Panc1 (cell line): ENCODE results near the gene AFF3. TPM values are rescaled to one million over a fixed set of nuclear protein-coding genes. Genes with fewer than 3 reads are reported as not detected.

Source experiments
- ATAC-seq: fragments of 200-7000 bp; cut with Tn5 transposase; 2 replicates; pipeline ENCODE4 v1.9.1; 2020; ENCODE audit warnings: mild to moderate bottlenecking, moderate library complexity
- BruUV-seq: library from RNA; stranded (reverse); fragments of 400-500 nt; replicated peaks from 2 replicates; lab custom pipeline; 2021; lab: Mats Ljungman, UMichigan
- CTCF ChIA-PET: fragments of 300-600 bp; sonication (Branson Sonifier 250); formaldehyde crosslinking; loops from one replicate; lab custom pipeline; 2022; ENCODE audit warnings: antibody characterized with exemption; lab: Charles Lee
- POLR2A ChIA-PET: fragments of 300-600 bp; sonication (Branson Sonifier 250); formaldehyde crosslinking; loops from one replicate; lab custom pipeline; 2022; ENCODE audit warnings: antibody characterized with exemption; lab: Charles Lee
- DNase-seq: peaks from one replicate; pipeline ENCODE4 v3.0.0-alpha.2; 2010; ENCODE audit warnings: low read depth, low spot score
- H3K27ac ChIP-seq: 2 replicates; pipeline ENCODE4 v1.5.1; 2011; ENCODE audit warnings: mild to moderate bottlenecking, low read length, inconsistent platforms
- H3K27me3 ChIP-seq: fragments of 200-500 bp; sonication (Bioruptor generic); 2 replicates; pipeline ENCODE4 v1.6.0; 2014; ENCODE audit warnings: low read length, inconsistent platforms; ENCODE audit not compliant: control insufficient read depth, insufficient read depth
- H3K36me3 ChIP-seq: fragments of 200-500 bp; sonication (Bioruptor generic); 2 replicates; pipeline ENCODE4 v1.5.1; 2014; ENCODE audit warnings: inconsistent platforms, mild to moderate bottlenecking, low read length, moderate library complexity; ENCODE audit not compliant: control insufficient read depth, insufficient read depth
- H3K4me1 ChIP-seq: 2 replicates; pipeline ENCODE4 v1.5.1; 2011; ENCODE audit warnings: inconsistent platforms, mild to moderate bottlenecking, low read length, moderate library complexity; ENCODE audit not compliant: control insufficient read depth, insufficient read depth
- H3K4me3 ChIP-seq, 2 experiments: 2 replicates each; pipeline ENCODE4 v1.5.1; 2011 to 2012; ENCODE audit warnings: low read depth in 2 of 2, low read length in 2 of 2, mild to moderate bottlenecking in 2 of 2, inconsistent platforms in 1 of 2, moderate library complexity in 1 of 2
- H3K9me3 ChIP-seq: fragments of 200-500 bp; sonication (Bioruptor generic); 2 replicates; pipeline ENCODE4 v1.5.1; 2014; ENCODE audit warnings: low read depth, mild to moderate bottlenecking, inconsistent platforms, low read length, moderate library complexity; ENCODE audit not compliant: control insufficient read depth, insufficient read depth
- CTCF ChIP-seq: fragments of 450-650 bp; IDR thresholded peaks from 2 replicates; pipeline ENCODE4 v1.5.1; 2017; ENCODE audit warnings: mild to moderate bottlenecking
- POLR2AphosphoS5 ChIP-seq: IDR thresholded peaks from 2 replicates; pipeline ENCODE4 v1.6.1; 2012; ENCODE audit warnings: mild to moderate bottlenecking, low read depth, low read length, moderate library complexity
- REST ChIP-seq, 2 experiments: IDR thresholded peaks; 2 replicates each; pipeline ENCODE4 v1.6.1; 2011 to 2012; ENCODE audit warnings: low read depth in 2 of 2, control low read depth in 1 of 2, low read length in 1 of 2, mild to moderate bottlenecking in 1 of 2, moderate library complexity in 1 of 2; ENCODE audit not compliant: insufficient read depth in 1 of 2
- SIN3A ChIP-seq: IDR thresholded peaks from 2 replicates; pipeline ENCODE4 v1.6.1; 2012; ENCODE audit warnings: low read depth, mild to moderate bottlenecking, low read length, moderate library complexity, borderline replicate concordance; ENCODE audit not compliant: insufficient read depth
- TCF7L2 ChIP-seq: IDR thresholded peaks from 2 replicates; pipeline ENCODE4 v1.6.1; 2011; ENCODE audit warnings: mild to moderate bottlenecking, low read depth, low read length, inconsistent platforms
- in situ Hi-C: cut with HindIII; loops from 2 replicates; pipeline ENCODE4 v1.10.0; 2016; ENCODE audit warnings: low sequenced_read_pairs, low pct_unique_long_range_greater_than_20kb
- intact Hi-C: fragments of 100-400 bp; cut with micrococcal nuclease; formaldehyde crosslinking; loops from one replicate; pipeline ENCODE4 v1.10.0; 2022; ENCODE audit not compliant: unreplicated experiment
- total RNA-seq: library from RNA; stranded (reverse); gene quantifications from one replicate; pipeline ENCODE4 v1.2.1, GENCODE V29; 2021; ENCODE audit not compliant: unreplicated experiment

Gene AFF3
- total RNA-seq, 1 experiment from 2014 or later = 2.2 TPM

DNA sequence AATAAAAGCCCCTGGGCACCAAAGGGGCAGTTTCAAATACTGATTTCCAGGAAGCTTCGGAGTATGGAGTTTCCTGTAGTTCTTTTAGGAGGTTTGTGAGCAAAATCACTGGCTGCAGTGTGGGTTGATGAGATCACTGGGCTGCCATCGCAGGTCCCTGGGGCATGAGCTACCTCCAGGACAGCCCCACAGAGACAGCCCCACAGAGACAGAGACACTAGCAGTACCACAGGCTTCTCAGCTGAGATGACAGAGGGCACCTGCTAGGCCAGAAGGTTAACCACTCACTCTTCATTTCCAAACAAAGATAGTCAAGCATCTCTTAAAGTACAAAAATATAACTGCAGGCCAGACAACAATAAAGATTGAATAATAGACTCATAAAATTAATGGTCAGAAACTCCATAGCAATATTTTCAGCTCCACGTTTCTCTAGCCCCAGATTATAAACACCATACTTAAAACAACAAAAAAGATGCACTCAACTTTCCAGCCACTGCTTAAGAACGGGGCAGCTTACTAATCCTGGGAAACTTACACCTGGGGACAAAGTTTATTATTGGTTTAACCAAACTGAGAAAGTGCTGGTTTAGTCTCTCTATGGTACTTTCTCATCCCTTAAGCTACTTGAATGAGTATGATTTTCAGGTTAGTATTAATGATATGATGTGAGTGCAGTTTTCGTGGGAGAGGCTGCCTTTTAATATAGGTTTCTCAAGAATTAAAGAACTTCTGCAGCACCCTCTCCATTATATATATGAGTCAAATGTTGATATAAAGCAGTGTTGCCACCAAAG, 11.6 kb downstream of the AFF3 start:
- CTCF ChIA-PET = no interaction called here
- no peak overlapping the region for H3K4me3 ChIP-seq
- H3K36me3 ChIP-seq = no peaks in the 10 kb centered on the region
- no peaks in the 10 kb centered on the region; the same call in 1 of the 2 replicates for H3K27me3 ChIP-seq
- no TSS peak for BruUV-seq
- intact Hi-C loops (no loop called here), in situ Hi-C loops (no loop called here)
- TF ChIP-seq CTCF (no peak), SIN3A (no peak), POLR2AphosphoS5 (no peak), TCF7L2 (no peak), REST (IDR thresholded peaks at IDR 0.05; ENCODE audit: insufficient read depth in 1 of 2, low read depth in 2 of 2, low read length in 1 of 2) (no peak)
- no peak for DNase-seq
- POLR2A ChIA-PET = no interaction called here
- ATAC-seq = no peak
- no peak overlapping the region for H3K27ac ChIP-seq
- H3K4me1 ChIP-seq = no peaks in the 10 kb centered on the region
- no peaks in the 10 kb centered on the region for H3K9me3 ChIP-seq

DNA sequence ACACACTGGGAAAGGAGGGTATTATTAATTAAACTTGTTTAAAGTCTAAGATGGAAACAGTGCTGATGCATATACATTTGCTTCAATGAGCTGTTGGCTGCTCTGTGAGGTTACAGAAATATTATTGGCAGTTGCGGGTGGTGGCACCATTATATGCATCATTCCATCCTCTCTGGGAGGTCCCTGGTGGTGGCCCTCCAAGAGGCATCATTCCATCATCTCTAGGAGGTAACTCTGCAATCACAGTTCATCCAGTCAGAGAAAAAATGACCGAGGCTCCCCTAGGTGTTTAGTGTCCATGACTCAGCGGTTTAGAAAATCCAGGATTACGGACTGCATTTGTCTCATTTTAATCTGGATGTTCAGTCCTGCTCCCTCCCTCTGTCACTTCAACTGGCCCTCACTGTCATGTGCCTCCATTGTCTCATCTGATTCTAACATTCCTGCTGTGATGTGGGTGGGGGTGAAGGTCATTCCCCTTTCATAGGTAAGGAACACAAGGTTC, 15.4 kb downstream of the AFF3 start:
- no peak for TF ChIP-seq TCF7L2
- TF ChIP-seq SIN3A = no peak
- H3K27ac ChIP-seq = no peak overlapping the region
- DNase-seq (no peak), ATAC-seq (no peak)
- intact Hi-C loops = no loop called here
- H3K9me3 ChIP-seq = no peaks in the 10 kb centered on the region
- POLR2A ChIA-PET = no interaction called here
- H3K4me1 ChIP-seq = no peaks in the 10 kb centered on the region
- CTCF ChIA-PET = no interaction called here
- no TSS peak for BruUV-seq
- in situ Hi-C loops = no loop called here
- H3K27me3 ChIP-seq = no peaks in the 10 kb centered on the region; the same call in 1 of the 2 replicates
- H3K4me3 ChIP-seq = no peak overlapping the region
- H3K36me3 ChIP-seq = no peaks in the 10 kb centered on the region

- in situ Hi-C loops (no loop called here), intact Hi-C loops (no loop called here)
- Histone ChIP-seq H3K4me3 (no peak overlapping the region), H3K4me1 (no peaks in the 10 kb centered on the region), H3K9me3 (no peaks in the 10 kb centered on the region), H3K27ac (no peak overlapping the region), H3K36me3 (no peaks in the 10 kb centered on the region), H3K27me3 (no peaks in the 10 kb centered on the region; the same call in 1 of the 2 replicates)
- ChIA-PET CTCF (no interaction called here), POLR2A (no interaction called here)
- BruUV-seq = no TSS peak
- DNase-seq (no peak), ATAC-seq (no peak)
- no peak for TF ChIP-seq POLR2AphosphoS5
- no peak for TF ChIP-seq CTCF
- no peak for TF ChIP-seq TCF7L2
- TF ChIP-seq REST (IDR thresholded peaks at IDR 0.05; ENCODE audit: insufficient read depth in 1 of 2, low read depth in 2 of 2, low read length in 1 of 2) = no peak
- no peak for TF ChIP-seq SIN3A
These were observed 16.2 kb downstream of the AFF3 start for GRCh38 chr2:100126201-100126600.
